MM.1S (cell line): ENCODE data around the gene FCGR3B.
"Not testable (repeated sequence)": the region's sequence is repeated elsewhere in the genome, so short reads cannot be mapped to it uniquely, and the experiment has no call there.

Source experiments
- EZH2 ChIP-seq: fragments of 300-600 bp; sonication (generic); optimal IDR thresholded peaks from 2 replicates; pipeline ENCODE3; 2017; ENCODE audit warnings: low read depth, mild to moderate bottlenecking, antibody characterized with exemption, low read length, mixed read lengths
- EZH2phosphoT487 ChIP-seq: fragments of 300-600 bp; sonication (generic); IDR thresholded peaks from 2 replicates; pipeline ENCODE4 v1.6.1; 2018; ENCODE audit warnings: antibody characterized with exemption, low read length
- TF ChIP-seq, protein P1 (sequence below): fragments of 300-600 bp; sonication (generic); IDR thresholded peaks from 2 replicates; pipeline ENCODE4 v1.5.1; 2016; ENCODE audit warnings: antibody characterized with exemption, low read length, mixed read lengths

- TF ChIP-seq, protein P1, sequence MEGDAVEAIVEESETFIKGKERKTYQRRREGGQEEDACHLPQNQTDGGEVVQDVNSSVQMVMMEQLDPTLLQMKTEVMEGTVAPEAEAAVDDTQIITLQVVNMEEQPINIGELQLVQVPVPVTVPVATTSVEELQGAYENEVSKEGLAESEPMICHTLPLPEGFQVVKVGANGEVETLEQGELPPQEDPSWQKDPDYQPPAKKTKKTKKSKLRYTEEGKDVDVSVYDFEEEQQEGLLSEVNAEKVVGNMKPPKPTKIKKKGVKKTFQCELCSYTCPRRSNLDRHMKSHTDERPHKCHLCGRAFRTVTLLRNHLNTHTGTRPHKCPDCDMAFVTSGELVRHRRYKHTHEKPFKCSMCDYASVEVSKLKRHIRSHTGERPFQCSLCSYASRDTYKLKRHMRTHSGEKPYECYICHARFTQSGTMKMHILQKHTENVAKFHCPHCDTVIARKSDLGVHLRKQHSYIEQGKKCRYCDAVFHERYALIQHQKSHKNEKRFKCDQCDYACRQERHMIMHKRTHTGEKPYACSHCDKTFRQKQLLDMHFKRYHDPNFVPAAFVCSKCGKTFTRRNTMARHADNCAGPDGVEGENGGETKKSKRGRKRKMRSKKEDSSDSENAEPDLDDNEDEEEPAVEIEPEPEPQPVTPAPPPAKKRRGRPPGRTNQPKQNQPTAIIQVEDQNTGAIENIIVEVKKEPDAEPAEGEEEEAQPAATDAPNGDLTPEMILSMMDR, result not testable (repeated sequence)
- TF ChIP-seq EZH2phosphoT487, EZH2: not testable (repeated sequence)
Observed at GRCh38 chr1:161576676-161577075, 54.3 kb downstream of the FCGR3B start.
